Iris pigment epithelial cell (primary cell): ENCODE measurements around the gene ITGAD.

Source experiments
- DNase-seq: peaks from one replicate; pipeline ENCODE4 v3.0.0-alpha.2; 2011; ENCODE audit warnings: low read depth

The ITGAD gene

DNA sequence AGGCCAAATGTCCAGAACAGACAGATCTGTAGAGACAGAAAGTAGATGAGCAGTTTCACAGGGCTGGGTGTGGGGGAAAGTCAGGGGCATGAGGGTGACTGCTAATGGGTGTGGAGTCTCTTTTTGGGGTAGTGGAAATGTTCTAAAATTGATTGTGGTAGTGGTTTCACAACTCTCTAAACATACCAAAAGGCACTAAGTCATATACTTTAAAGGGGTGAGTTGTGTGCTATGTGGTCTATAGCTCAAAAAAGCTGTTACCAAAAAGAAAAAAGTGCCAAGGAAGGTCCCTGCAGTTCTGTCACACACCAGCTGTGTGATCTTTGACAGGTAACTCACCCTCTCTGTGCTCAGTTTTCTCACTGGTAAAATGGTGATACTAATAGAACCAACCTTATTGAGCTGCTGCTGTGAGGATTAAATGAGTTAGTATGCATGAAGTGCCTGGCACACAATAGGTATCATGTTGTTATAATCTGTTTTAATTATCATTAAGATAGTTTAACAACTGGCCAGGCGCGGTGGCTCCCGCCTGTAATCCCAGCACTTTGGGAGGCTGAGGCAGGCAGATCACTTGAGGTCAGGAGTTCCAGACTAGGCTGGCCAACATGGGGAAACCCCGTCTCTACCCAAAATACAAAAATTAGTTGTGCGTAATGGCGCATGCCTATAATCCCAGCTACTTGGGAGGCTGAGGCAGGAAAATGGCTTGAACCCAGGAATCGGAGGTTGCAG lies 27.8 kb upstream of the ITGAD start:
- no peak for DNase-seq

- no peak for DNase-seq
Measured at GRCh38 chr16:31367853-31368252, 25.3 kb upstream of the ITGAD start.

DNA sequence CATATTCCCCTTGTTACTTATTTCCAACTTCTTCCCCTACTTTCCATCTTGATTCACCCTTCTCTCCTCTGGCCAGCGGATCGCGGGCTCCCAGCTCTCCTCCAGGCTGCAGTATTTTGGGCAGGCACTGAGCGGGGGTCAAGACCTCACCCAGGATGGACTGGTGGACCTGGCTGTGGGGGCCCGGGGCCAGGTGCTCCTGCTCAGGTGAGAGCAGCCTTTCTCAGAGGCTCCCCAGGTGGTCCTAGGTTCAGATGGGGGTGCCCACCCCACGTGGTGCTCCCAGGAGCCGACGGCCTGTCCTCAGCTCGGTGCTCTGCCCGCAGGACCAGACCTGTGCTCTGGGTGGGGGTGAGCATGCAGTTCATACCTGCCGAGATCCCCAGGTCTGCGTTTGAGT lies 22.1 kb upstream of the ITGAD start:
- no peak for DNase-seq

GRCh38 chr16:31371619-31372484 lies 21.3 kb upstream of the ITGAD start:
- DNase-seq: no peak

GRCh38 chr16:31373235-31373634 lies 19.9 kb upstream of the ITGAD start:
- no peak for DNase-seq

GRCh38 chr16:31375231-31375630 lies 17.9 kb upstream of the ITGAD start:
- DNase-seq: no peak

GRCh38 chr16:31376705-31377104 lies 16.4 kb upstream of the ITGAD start:
- DNase-seq: no peak

- no peak for DNase-seq
Measured at GRCh38 chr16:31377210-31377903, 15.8 kb upstream of the ITGAD start.

DNA sequence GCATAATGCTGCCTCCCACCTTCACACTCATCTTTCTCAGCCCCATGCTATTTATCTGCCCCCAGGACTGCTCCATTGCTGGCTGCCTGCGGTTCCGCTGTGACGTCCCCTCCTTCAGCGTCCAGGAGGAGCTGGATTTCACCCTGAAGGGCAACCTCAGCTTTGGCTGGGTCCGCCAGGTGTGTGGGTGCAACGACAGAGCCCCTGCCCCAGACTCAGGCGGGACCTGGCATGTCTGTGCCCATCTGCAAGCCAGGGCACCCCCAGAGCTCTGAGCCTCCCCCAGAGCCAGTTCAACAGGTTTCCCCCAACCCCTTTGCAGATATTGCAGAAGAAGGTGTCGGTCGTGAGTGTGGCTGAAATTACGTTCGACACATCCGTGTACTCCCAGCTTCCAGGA lies 12.9 kb upstream of the ITGAD start:
- DNase-seq: no peak

GRCh38 chr16:31382485-31383161 lies 10.5 kb upstream of the ITGAD start:
- DNase-seq: peak; percentile 60

- no peak for DNase-seq
Measured at GRCh38 chr16:31385680-31386079, 7.5 kb upstream of the ITGAD start.

- peak; percentile 55 for DNase-seq
Measured at GRCh38 chr16:31386157-31386984, 6.8 kb upstream of the ITGAD start.

DNA sequence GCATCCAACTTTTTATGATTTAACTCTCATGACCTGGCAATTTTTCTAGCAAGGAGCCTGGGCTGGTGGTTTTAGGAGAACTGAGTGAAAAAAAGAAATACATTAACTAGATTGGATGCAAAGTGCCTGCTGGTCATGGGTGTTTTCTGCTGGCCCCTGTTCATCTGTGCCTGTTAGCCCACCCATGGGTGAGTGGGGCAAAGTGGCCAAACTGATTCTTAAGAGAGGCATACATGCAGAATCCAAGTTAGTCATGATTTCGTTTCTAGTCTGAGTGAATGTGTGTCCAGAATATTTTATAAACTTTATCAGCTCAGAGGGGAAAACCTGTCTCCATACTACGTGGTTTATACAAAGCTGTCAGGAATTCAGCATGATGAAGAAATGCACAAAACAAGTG lies 4.6 kb upstream of the ITGAD start:
- DNase-seq: no peak

GRCh38 chr16:31390504-31391041 lies 2.6 kb upstream of the ITGAD start:
- DNase-seq: no peak

- no peak for DNase-seq
Measured at GRCh38 chr16:31395647-31396046, 2.5 kb downstream of the ITGAD start.

- DNase-seq: no peak
Measured at GRCh38 chr16:31397096-31397660, 4.0 kb downstream of the ITGAD start.

DNA sequence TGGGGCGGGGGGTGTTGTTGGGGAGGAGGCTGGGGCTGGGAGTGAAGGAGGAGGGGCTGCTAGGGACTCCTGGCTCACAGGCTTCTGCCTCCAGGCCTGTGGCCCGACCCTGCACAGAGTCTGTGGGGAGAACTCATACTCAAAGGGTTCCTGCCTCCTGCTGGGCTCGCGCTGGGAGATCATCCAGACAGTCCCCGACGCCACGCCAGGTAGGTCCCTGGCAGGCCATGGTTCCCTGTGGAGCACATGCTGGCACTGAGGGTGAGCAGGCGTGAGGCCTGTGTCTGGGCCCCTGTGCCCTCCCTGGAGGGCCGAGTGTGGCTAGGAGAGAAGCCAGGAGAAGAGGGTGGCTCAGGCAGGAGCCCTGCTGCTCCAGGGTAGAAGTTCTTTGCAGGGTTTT lies 4.6 kb downstream of the ITGAD start:
- no peak for DNase-seq

- no peak for DNase-seq
Measured at GRCh38 chr16:31400191-31400590, 7.1 kb downstream of the ITGAD start.

- DNase-seq: no peak
Measured at GRCh38 chr16:31401436-31401835, 8.3 kb downstream of the ITGAD start.

- peak; percentile 61 for DNase-seq
Measured at GRCh38 chr16:31402687-31403086, 9.6 kb downstream of the ITGAD start.
